Stimulated activated CD4-positive, alpha-beta T cell treated with anti-CD3 and anti-CD28 coated beads, Interleukin-1b, Interleukin-23, amount 100 ng/mL, for 1 hour (primary cell): ENCODE results near the gene AKAP8.

Experiments
- DNase-seq, 2 donors: peaks; one replicate each; pipeline ENCODE4 v3.0.0-alpha.2; 2020; ENCODE audit warnings: low read depth in 2 of 2

The AKAP8 gene

GRCh38 chr19:15332311-15332996 lies 47.1 kb downstream of the AKAP8 start, which contains the start of gene BRD4:
TSS of gene BRD4 (minus strand) at chr19:15332539. CDS start at chr19:15273099, 59,440 bp downstream.
- DNase-seq, result peak; percentile 41 to 63

- DNase-seq, result peak in 1 of 2 donors; percentile 47
These were observed 47.9 kb downstream of the AKAP8 start for GRCh38 chr19:15331419-15332310.

- DNase-seq, result no peak
These were observed 48.7 kb downstream of the AKAP8 start for GRCh38 chr19:15330801-15331418.

- no peak for DNase-seq
These were observed 51.3 kb downstream of the AKAP8 start for GRCh38 chr19:15328312-15328711.

- DNase-seq, result no peak
These were observed 54.6 kb downstream of the AKAP8 start for GRCh38 chr19:15324791-15325519.

GRCh38 chr19:15323496-15324235 lies 55.9 kb downstream of the AKAP8 start:
- no peak for DNase-seq

GRCh38 chr19:15321739-15322138 lies 57.8 kb downstream of the AKAP8 start:
- no peak for DNase-seq

GRCh38 chr19:15320116-15320515 lies 59.5 kb downstream of the AKAP8 start:
- DNase-seq, result no peak

- DNase-seq, result no peak
These were observed 61.3 kb downstream of the AKAP8 start for GRCh38 chr19:15318241-15318691.

- DNase-seq, result no peak
These were observed 62.1 kb downstream of the AKAP8 start for GRCh38 chr19:15317392-15318071.

- DNase-seq, result no peak
These were observed 63.1 kb downstream of the AKAP8 start for GRCh38 chr19:15316498-15316897.

- DNase-seq, result no peak
These were observed 64.5 kb downstream of the AKAP8 start for GRCh38 chr19:15315101-15315500.

- no peak for DNase-seq
These were observed 65.8 kb downstream of the AKAP8 start for GRCh38 chr19:15313649-15314279.

- DNase-seq, result no peak
These were observed 72.4 kb downstream of the AKAP8 start for GRCh38 chr19:15307169-15307568.

- no peak for DNase-seq
These were observed 73.8 kb downstream of the AKAP8 start for GRCh38 chr19:15305582-15306334.

GRCh38 chr19:15304140-15304705 lies 75.4 kb downstream of the AKAP8 start:
- DNase-seq, result no peak
